ENCODE results near the gene CYP39A1. TPM values are rescaled to one million over a fixed set of nuclear protein-coding genes. Genes with fewer than 3 reads are reported as not detected.

CYP39A1 gene
- total RNA-seq, 2 donors from 2014 or later, result 1.8 to 3.8 TPM

DNA sequence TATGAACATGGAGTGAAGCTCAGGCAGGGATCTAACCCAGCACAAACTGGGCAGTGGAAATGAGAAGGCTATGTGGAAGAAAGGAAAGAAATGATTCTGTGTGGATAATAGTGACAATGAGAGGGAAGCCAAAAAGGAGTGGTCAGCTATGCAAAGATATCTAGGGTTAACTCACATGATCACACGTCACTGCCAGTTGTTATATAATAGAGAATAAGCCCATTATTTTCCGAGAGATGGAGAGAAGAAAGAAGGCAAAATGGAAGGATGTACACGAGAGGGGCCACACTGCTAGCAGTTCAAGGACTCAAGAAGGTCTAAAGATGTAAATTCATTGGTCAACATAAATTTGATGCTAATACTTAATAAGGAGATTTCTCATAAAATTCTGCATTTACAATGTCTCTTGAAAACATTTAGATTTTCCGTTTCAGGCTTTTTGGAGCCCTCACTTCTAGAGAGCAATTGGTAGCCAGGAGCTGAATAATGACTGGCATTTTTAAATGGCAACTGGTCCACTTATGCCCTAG lies 142.6 kb downstream of the CYP39A1 start:
- 88 to 92% methylated on average over 2 to 4 of the region's 4 CpGs for WGBS, 2 experiments (ENCODE audit: insufficient coverage in 1 of 2, insufficient read length in 1 of 2)

DNA sequence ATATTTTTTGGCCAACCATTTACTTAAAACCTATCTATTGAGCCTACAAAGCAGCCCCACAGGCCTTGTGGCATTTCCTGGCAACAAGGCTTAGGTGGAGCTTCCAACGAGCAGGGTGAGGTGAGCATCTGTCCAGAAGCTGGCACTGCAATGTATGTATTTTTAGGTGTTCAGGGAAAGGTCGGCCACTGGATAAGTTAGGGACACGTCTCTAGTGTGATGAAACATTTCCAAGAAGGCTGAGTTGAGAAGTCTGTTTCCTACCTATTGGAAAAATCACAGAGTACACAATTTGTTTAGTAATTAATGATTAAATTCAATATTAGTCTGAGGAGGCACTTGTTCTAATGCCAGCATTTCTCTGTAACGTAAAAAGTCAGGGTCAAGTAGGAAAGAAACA lies 143.6 kb downstream of the CYP39A1 start:
- H3K9me3 Mint-ChIP-seq, result no peaks in the 10 kb centered on the region
- H3K4me3 ChIP-seq (ENCODE audit: low read length), result no peak overlapping the region

More for the DNA sequence above, 142.6 kb downstream of the CYP39A1 start:
- H3K27me3 Mint-ChIP-seq (ENCODE audit: insufficient read depth), result no peaks in the 10 kb centered on the region
- Histone ChIP-seq H3K27me3 (ENCODE audit: control insufficient read depth, insufficient read depth, low read length, poor library complexity, severe bottlenecking) (no peaks in the 10 kb centered on the region), H3K4me3 (ENCODE audit: low read length) (no peak overlapping the region), H3K27ac (ENCODE audit: low read depth, low read length) (no peak overlapping the region), H3K36me3 (ENCODE audit: control insufficient read depth, insufficient read depth, low read length) (no peaks in the 10 kb centered on the region), H3K9ac (ENCODE audit: extremely low read depth, low read length, poor library complexity, severe bottlenecking) (no peak overlapping the region), H3K9me3 (ENCODE audit: control insufficient read depth, low read length) (no peaks in the 10 kb centered on the region), H3K4me1 (ENCODE audit: control insufficient read depth, insufficient read depth, low read length) (no peaks in the 10 kb centered on the region)
- no peaks in the 10 kb centered on the region for H3K4me1 Mint-ChIP-seq
- DNase-seq, result no peak
- TF ChIP-seq, protein P1, sequence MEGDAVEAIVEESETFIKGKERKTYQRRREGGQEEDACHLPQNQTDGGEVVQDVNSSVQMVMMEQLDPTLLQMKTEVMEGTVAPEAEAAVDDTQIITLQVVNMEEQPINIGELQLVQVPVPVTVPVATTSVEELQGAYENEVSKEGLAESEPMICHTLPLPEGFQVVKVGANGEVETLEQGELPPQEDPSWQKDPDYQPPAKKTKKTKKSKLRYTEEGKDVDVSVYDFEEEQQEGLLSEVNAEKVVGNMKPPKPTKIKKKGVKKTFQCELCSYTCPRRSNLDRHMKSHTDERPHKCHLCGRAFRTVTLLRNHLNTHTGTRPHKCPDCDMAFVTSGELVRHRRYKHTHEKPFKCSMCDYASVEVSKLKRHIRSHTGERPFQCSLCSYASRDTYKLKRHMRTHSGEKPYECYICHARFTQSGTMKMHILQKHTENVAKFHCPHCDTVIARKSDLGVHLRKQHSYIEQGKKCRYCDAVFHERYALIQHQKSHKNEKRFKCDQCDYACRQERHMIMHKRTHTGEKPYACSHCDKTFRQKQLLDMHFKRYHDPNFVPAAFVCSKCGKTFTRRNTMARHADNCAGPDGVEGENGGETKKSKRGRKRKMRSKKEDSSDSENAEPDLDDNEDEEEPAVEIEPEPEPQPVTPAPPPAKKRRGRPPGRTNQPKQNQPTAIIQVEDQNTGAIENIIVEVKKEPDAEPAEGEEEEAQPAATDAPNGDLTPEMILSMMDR (conservative IDR thresholded peaks at IDR 0.05), result no peak
- no peak overlapping the region for H3K27ac Mint-ChIP-seq
- no peaks in the 10 kb centered on the region for H3K36me3 Mint-ChIP-seq (ENCODE audit: low read depth)
- no peak overlapping the region for H3K4me3 Mint-ChIP-seq
- H3K9me3 Mint-ChIP-seq, result no peaks in the 10 kb centered on the region

DNA sequence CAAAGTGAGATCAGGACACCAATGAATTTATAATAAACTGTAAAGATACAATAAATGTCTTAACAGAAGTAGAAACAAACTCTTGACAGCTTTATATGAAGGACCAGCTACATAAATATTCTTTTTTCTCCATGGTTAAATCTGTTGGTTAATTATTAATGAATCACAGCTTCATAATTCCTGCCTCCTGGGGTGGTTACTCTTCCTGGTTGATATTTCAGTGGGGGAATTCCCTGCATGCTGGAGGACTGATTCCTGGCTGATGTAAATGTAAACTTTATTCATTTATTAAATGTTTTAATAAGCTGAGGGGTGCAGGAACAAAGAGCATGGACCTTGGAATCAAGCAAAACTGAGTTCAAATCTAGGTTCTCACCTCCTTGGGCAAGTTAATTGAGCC lies 145.2 kb downstream of the CYP39A1 start:
- H3K9me3 Mint-ChIP-seq, result no peaks in the 10 kb centered on the region
- H3K27me3 ChIP-seq (ENCODE audit: control insufficient read depth, insufficient read depth, low read length, poor library complexity, severe bottlenecking), result no peaks in the 10 kb centered on the region
- no peaks in the 10 kb centered on the region for H3K4me1 ChIP-seq (ENCODE audit: control insufficient read depth, insufficient read depth, low read length)
- no peaks in the 10 kb centered on the region for H3K9me3 ChIP-seq (ENCODE audit: control insufficient read depth, low read length)
- H3K36me3 Mint-ChIP-seq (ENCODE audit: low read depth), result no peaks in the 10 kb centered on the region
- H3K27me3 Mint-ChIP-seq (ENCODE audit: insufficient read depth), result no peaks in the 10 kb centered on the region
- H3K27ac ChIP-seq (ENCODE audit: low read depth, low read length), result no peak overlapping the region
- H3K9ac ChIP-seq (ENCODE audit: extremely low read depth, low read length, poor library complexity, severe bottlenecking), result no peak overlapping the region
- H3K4me3 Mint-ChIP-seq, result no peak overlapping the region
- H3K4me1 Mint-ChIP-seq, result no peaks in the 10 kb centered on the region
- TF ChIP-seq, protein P1 (conservative IDR thresholded peaks at IDR 0.05), result no peak
- DNase-seq, result no peak
- no peak overlapping the region for H3K4me3 ChIP-seq (ENCODE audit: low read length)
- H3K36me3 ChIP-seq (ENCODE audit: control insufficient read depth, insufficient read depth, low read length), result no peaks in the 10 kb centered on the region
- no peak overlapping the region for H3K27ac Mint-ChIP-seq

More for the DNA sequence above, 143.6 kb downstream of the CYP39A1 start:
- WGBS, 2 experiments (ENCODE audit: insufficient coverage in 1 of 2, insufficient read length in 1 of 2), result 90 to 100% methylated on average over 1 to 4 of the region's 4 CpGs
- Mint-ChIP-seq H3K36me3 (ENCODE audit: low read depth) (no peaks in the 10 kb centered on the region), H3K27ac (no peak overlapping the region), H3K4me1 (no peaks in the 10 kb centered on the region), H3K4me3 (no peak overlapping the region), H3K27me3 (ENCODE audit: insufficient read depth) (no peaks in the 10 kb centered on the region)
- H3K4me1 ChIP-seq (ENCODE audit: control insufficient read depth, insufficient read depth, low read length), result no peaks in the 10 kb centered on the region
- no peaks in the 10 kb centered on the region for H3K36me3 ChIP-seq (ENCODE audit: control insufficient read depth, insufficient read depth, low read length)
- no peak overlapping the region for H3K27ac ChIP-seq (ENCODE audit: low read depth, low read length)
- H3K9me3 ChIP-seq (ENCODE audit: control insufficient read depth, low read length), result no peaks in the 10 kb centered on the region
- TF ChIP-seq, protein P1 (conservative IDR thresholded peaks at IDR 0.05), result no peak
- no peaks in the 10 kb centered on the region for H3K27me3 ChIP-seq (ENCODE audit: control insufficient read depth, insufficient read depth, low read length, poor library complexity, severe bottlenecking)
- no peak for DNase-seq
- H3K9ac ChIP-seq (ENCODE audit: extremely low read depth, low read length, poor library complexity, severe bottlenecking), result no peak overlapping the region

Measured in endodermal cell (in vitro differentiated cells).